Breast epithelium (tissue), 3 donors: ENCODE data around the gene SHLD1.

ENCODE experiments used
- POLR2A ChIP-seq: fragments of 450-650 bp; IDR thresholded peaks from one replicate; pipeline ENCODE4 v1.6.1; 2016; ENCODE audit warnings: antibody characterized with exemption, mild to moderate bottlenecking, moderate library complexity
- POLR2AphosphoS5 ChIP-seq, 3 donors: sonication (generic); formaldehyde crosslinking; IDR thresholded peaks; one replicate each; pipeline ENCODE4 v1.6.1; 2017; ENCODE audit warnings: antibody characterized with exemption in 3 of 3

GRCh38 chr20:5789827-5790226 is 39.6 kb downstream of the SHLD1 start:
- TF ChIP-seq POLR2AphosphoS5 (IDR thresholded peaks at IDR 0.05) (no peak), POLR2A (no peak)
